NCI-H1092 (cell line): Measurements from ENCODE around the gene PSD.

Experiments
- DNase-seq: peaks from one replicate; lab custom pipeline; 2025; lab: John Stamatoyannopoulos, UW

PSD gene

GRCh38 chr10:102438374-102438773 lies 19.8 kb upstream of the PSD start:
- no peak for DNase-seq

- no peak for DNase-seq
Measured at GRCh38 chr10:102437515-102437914, 18.9 kb upstream of the PSD start.

GRCh38 chr10:102436312-102436711 lies 17.7 kb upstream of the PSD start:
- DNase-seq, result no peak

- no peak for DNase-seq
Measured at GRCh38 chr10:102435529-102436233, 17.1 kb upstream of the PSD start.

- DNase-seq, result no peak
Measured at GRCh38 chr10:102435133-102435497, 16.5 kb upstream of the PSD start.

- DNase-seq, result no peak
Measured at GRCh38 chr10:102434394-102435132, 16.0 kb upstream of the PSD start.

- DNase-seq, result no peak
Measured at GRCh38 chr10:102433619-102434046, 15.0 kb upstream of the PSD start.

GRCh38 chr10:102432162-102432950 lies 13.8 kb upstream of the PSD start, which contains the start of gene CUEDC2:
TSS of gene CUEDC2 (minus strand) at chr10:102432574. CDS start at chr10:102425188, 7,386 bp downstream.
- peak; percentile 88 for DNase-seq

GRCh38 chr10:102431452-102432124 lies 13.0 kb upstream of the PSD start:
- no peak for DNase-seq

- no peak for DNase-seq
Measured at GRCh38 chr10:102429468-102429867, 10.9 kb upstream of the PSD start.

- DNase-seq, result no peak
Measured at GRCh38 chr10:102426803-102427287, 8.3 kb upstream of the PSD start.

GRCh38 chr10:102425444-102425843 lies 6.9 kb upstream of the PSD start:
- no peak for DNase-seq

GRCh38 chr10:102424916-102425315 lies 6.3 kb upstream of the PSD start:
- DNase-seq, result no peak

- no peak for DNase-seq
Measured at GRCh38 chr10:102424145-102424544, 5.6 kb upstream of the PSD start.

GRCh38 chr10:102423372-102423968 lies 4.9 kb upstream of the PSD start:
- no peak for DNase-seq

GRCh38 chr10:102422545-102423129 lies 4.1 kb upstream of the PSD start:
- DNase-seq, result no peak

- no peak for DNase-seq
Measured at GRCh38 chr10:102421757-102422512, 3.4 kb upstream of the PSD start.

GRCh38 chr10:102421507-102421756 lies 2.8 kb upstream of the PSD start:
- no peak for DNase-seq

- DNase-seq, result peak; percentile 95
Measured at GRCh38 chr10:102420714-102421506, 2.3 kb upstream of the PSD start, which contains the start of gene FBXL15. TSS of gene FBXL15 (plus strand) at chr10:102420836. CDS start at chr10:102421130, 294 bp downstream.
